Measurements from ENCODE around the gene THSD7B. TPM values are rescaled to one million over a fixed set of nuclear protein-coding genes. Genes with fewer than 3 reads are reported as not detected.

The THSD7B gene
- total and polyA plus RNA-seq, 2 donors from 2014 or later, result 0.34 to 0.85 TPM

DNA sequence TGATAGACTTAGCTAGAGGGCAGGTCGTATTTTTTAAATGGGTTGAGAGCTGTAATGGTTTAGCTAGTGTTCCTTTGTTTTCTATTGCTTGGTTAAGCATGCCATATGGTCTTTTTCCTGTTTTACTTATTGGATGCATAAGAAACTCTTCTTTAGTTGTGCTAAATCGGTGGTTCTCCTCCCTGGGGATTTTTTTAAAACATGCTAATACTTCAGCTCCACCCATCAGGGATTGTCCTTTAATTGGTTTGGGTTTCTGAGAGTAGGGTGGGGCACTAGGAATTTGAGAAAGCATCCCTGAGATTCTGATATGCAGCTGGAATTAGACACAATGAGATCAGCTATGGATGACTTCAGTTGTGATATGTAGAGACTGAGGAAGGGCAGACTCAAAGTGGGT, 497.2 kb downstream of the THSD7B start:
- TF ChIP-seq, protein P1, sequence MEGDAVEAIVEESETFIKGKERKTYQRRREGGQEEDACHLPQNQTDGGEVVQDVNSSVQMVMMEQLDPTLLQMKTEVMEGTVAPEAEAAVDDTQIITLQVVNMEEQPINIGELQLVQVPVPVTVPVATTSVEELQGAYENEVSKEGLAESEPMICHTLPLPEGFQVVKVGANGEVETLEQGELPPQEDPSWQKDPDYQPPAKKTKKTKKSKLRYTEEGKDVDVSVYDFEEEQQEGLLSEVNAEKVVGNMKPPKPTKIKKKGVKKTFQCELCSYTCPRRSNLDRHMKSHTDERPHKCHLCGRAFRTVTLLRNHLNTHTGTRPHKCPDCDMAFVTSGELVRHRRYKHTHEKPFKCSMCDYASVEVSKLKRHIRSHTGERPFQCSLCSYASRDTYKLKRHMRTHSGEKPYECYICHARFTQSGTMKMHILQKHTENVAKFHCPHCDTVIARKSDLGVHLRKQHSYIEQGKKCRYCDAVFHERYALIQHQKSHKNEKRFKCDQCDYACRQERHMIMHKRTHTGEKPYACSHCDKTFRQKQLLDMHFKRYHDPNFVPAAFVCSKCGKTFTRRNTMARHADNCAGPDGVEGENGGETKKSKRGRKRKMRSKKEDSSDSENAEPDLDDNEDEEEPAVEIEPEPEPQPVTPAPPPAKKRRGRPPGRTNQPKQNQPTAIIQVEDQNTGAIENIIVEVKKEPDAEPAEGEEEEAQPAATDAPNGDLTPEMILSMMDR (IDR thresholded peaks at IDR 0.05; ENCODE audit: borderline replicate concordance, extremely low read depth, insufficient read depth), result no peak
- Histone ChIP-seq H3K36me3 (ENCODE audit: control insufficient read depth in 2 of 3, insufficient read depth in 3 of 3, low read length in 3 of 3) (no peaks in the 10 kb centered on the region), H3K9me3 (ENCODE audit: control insufficient read depth in 2 of 3, insufficient read depth in 1 of 3, low read length in 3 of 3) (no peaks in the 10 kb centered on the region), H3K4me3 (ENCODE audit: low read length in 3 of 3) (no peak overlapping the region), H3K27ac (ENCODE audit: low read depth in 2 of 2, low read length in 2 of 2) (no peak overlapping the region), H3K9ac (ENCODE audit: low read length in 3 of 3) (no peak overlapping the region), H3K27me3 (ENCODE audit: control insufficient read depth, insufficient read depth, low read length) (no peaks in the 10 kb centered on the region), H3K4me1 (ENCODE audit: control insufficient read depth in 2 of 3, insufficient read depth in 2 of 3, low read depth in 1 of 3, low read length in 3 of 3) (no peaks in the 10 kb centered on the region)
- intact Hi-C loops (cut with DNase I), result no loop called here
- no peak for FAIRE-seq
- DNase-seq, result no peak

GRCh38 chr2:137287913-137288639, 522.7 kb downstream of the THSD7B start:
- Histone ChIP-seq H3K9me3 (ENCODE audit: control insufficient read depth in 2 of 3, insufficient read depth in 1 of 3, low read length in 3 of 3) (no peaks in the 10 kb centered on the region), H3K27me3 (ENCODE audit: control insufficient read depth, insufficient read depth, low read length) (no peaks in the 10 kb centered on the region), H3K4me3 (ENCODE audit: low read length in 3 of 3) (no peak overlapping the region), H3K9ac (ENCODE audit: low read length in 3 of 3) (no peak overlapping the region), H3K36me3 (ENCODE audit: control insufficient read depth in 2 of 3, insufficient read depth in 3 of 3, low read length in 3 of 3) (no peaks in the 10 kb centered on the region), H3K4me1 (ENCODE audit: control insufficient read depth in 2 of 3, insufficient read depth in 2 of 3, low read depth in 1 of 3, low read length in 3 of 3) (no peaks in the 10 kb centered on the region), H3K27ac (ENCODE audit: low read depth in 2 of 2, low read length in 2 of 2) (no peak overlapping the region)
- intact Hi-C loops (cut with DNase I), result no loop called here
- DNase-seq (no peak), FAIRE-seq (no peak)
- TF ChIP-seq, protein P1 (IDR thresholded peaks at IDR 0.05; ENCODE audit: borderline replicate concordance, extremely low read depth, insufficient read depth), result no peak

DNA sequence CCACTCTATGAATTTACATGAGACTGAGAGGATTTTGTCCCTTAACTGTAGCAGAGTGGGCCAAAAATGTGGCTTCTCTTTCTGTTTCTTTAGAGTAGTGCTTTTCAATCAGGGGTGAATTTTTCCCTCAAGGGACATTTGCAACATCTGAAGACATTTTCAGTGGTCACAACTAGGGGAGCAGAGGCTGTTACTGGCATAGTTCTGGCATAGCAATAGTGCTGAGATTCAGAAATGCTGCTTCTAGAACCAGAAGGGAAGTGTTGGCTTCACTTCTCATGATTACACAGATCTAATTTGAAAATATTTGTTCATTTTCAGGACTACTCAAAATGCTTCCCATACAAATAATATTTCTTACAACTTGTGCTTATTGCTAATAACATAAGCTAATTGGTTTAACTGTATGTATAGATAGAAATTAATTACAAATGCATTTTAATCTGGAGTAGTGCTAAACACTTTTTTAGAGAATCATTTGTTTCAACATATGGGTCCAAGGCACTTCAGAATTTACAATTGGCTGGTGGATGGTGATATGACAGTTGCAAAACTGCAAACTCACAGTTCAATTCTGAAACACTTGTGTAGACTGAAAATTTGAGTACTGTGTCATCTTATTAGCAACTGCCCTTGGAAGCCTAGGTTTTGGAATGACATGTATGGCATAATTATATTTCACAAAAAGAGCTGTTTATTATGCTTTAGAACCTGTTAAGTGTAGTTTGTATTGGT, 526.7 kb downstream of the THSD7B start:
- FAIRE-seq, result no peak
- Histone ChIP-seq H3K9me3 (ENCODE audit: control insufficient read depth in 2 of 3, insufficient read depth in 1 of 3, low read length in 3 of 3) (no peaks in the 10 kb centered on the region), H3K4me3 (ENCODE audit: low read length in 3 of 3) (no peak overlapping the region), H3K9ac (ENCODE audit: low read length in 3 of 3) (no peak overlapping the region), H3K4me1 (ENCODE audit: control insufficient read depth in 2 of 3, insufficient read depth in 2 of 3, low read depth in 1 of 3, low read length in 3 of 3) (no peaks in the 10 kb centered on the region), H3K36me3 (ENCODE audit: control insufficient read depth in 2 of 3, insufficient read depth in 3 of 3, low read length in 3 of 3) (no peaks in the 10 kb centered on the region), H3K27me3 (ENCODE audit: control insufficient read depth, insufficient read depth, low read length) (no peaks in the 10 kb centered on the region), H3K27ac (ENCODE audit: low read depth in 2 of 2, low read length in 2 of 2) (no peak overlapping the region)
- intact Hi-C loops (cut with DNase I), result no loop called here
- TF ChIP-seq, protein P1 (IDR thresholded peaks at IDR 0.05; ENCODE audit: borderline replicate concordance, extremely low read depth, insufficient read depth), result no peak
- DNase-seq, result no peak
